PC-3 (cell line): ENCODE measurements around the gene DIAPH1.

Source experiments
- CTCF ChIP-seq: fragments of 300-600 bp; sonication (generic); conservative IDR thresholded peaks from 2 replicates; pipeline ENCODE4 v1.5.1; 2017; ENCODE audit warnings: antibody characterized with exemption, low read depth, mild to moderate bottlenecking, low read length
- EZH2 ChIP-seq: fragments of 300-600 bp; sonication (generic); IDR thresholded peaks from one replicate; pipeline ENCODE4 v1.6.1; 2017; ENCODE audit warnings: antibody characterized with exemption, mild to moderate bottlenecking, low read length; ENCODE audit not compliant: unreplicated experiment
- EZH2phosphoT487 ChIP-seq: fragments of 300-600 bp; sonication (generic); IDR thresholded peaks from 2 replicates; pipeline ENCODE4 v1.6.1; 2018; ENCODE audit warnings: mild to moderate bottlenecking, antibody characterized with exemption, low read length, borderline replicate concordance

GRCh38 chr5:141560151-141560550 lies 58.6 kb downstream of the DIAPH1 start:
- no peak for TF ChIP-seq EZH2phosphoT487
- TF ChIP-seq EZH2: no peak
- TF ChIP-seq CTCF: no peak
